ENCODE measurements around the gene C3. TPM values are rescaled to one million over a fixed set of nuclear protein-coding genes. Genes with fewer than 3 reads are reported as not detected.

Gene C3
- total RNA-seq, 1 experiment from 2014 or later, result 5.0 TPM

GRCh38 chr19:6718741-6719539, 1.5 kb downstream of the C3 start:
- Histone ChIP-seq H3K9me3 (ENCODE audit: control insufficient read depth, insufficient read depth, low read depth, low read length) (no peaks in the 10 kb centered on the region), H3K4me1 (ENCODE audit: control insufficient read depth, insufficient read depth, low read length) (no peaks in the 10 kb centered on the region), H3K27me3 (ENCODE audit: control insufficient read depth, insufficient read depth, low read length) (no peaks in the 10 kb centered on the region), H3K36me3 (ENCODE audit: control insufficient read depth, insufficient read depth, low read length) (no peaks in the 10 kb centered on the region), H3K27ac (ENCODE audit: low read length) (no peak overlapping the region), H3K4me3 (ENCODE audit: low read depth in 2 of 2, low read length in 2 of 2) (no peak overlapping the region)
- in situ Hi-C loops (cut with HindIII; ENCODE audit: low pct_unique_long_range_greater_than_20kb, low sequenced_read_pairs), result no loop called here
- ChIA-PET CTCF (interaction anchor here (0.7 kb wide), 1 partner anchor 78 kb away, joined by 17 read pairs; no protein-coding TSS in a partner anchor), POLR2A (no interaction called here)
- intact Hi-C loops (cut with micrococcal nuclease; ENCODE audit: unreplicated experiment), result no loop called here
- TF ChIP-seq POLR2AphosphoS5 (IDR thresholded peaks at IDR 0.05; ENCODE audit: low read depth, low read length), result no peak
- TF ChIP-seq TCF7L2 (IDR thresholded peaks at IDR 0.05; ENCODE audit: low read depth, low read length), result no peak
- no peak for TF ChIP-seq REST (IDR thresholded peaks at IDR 0.05; ENCODE audit: insufficient read depth in 1 of 2, low read depth in 2 of 2, low read length in 1 of 2)
- TF ChIP-seq SIN3A (IDR thresholded peaks at IDR 0.05; ENCODE audit: borderline replicate concordance, insufficient read depth, low read depth, low read length), result no peak
- no peak for TF ChIP-seq CTCF (IDR thresholded peaks at IDR 0.05)
- ATAC-seq (peak; percentile 40), DNase-seq (ENCODE audit: low read depth, low spot score) (no peak)
- no TSS peak for BruUV-seq (replicated peaks)

GRCh38 chr19:6718111-6718740, 2.2 kb downstream of the C3 start:
- DNase-seq (ENCODE audit: low read depth, low spot score) (no peak), ATAC-seq (no peak)
- Histone ChIP-seq H3K27me3 (ENCODE audit: control insufficient read depth, insufficient read depth, low read length) (no peaks in the 10 kb centered on the region), H3K36me3 (ENCODE audit: control insufficient read depth, insufficient read depth, low read length) (no peaks in the 10 kb centered on the region), H3K27ac (ENCODE audit: low read length) (no peak overlapping the region), H3K4me3 (ENCODE audit: low read depth in 2 of 2, low read length in 2 of 2) (no peak overlapping the region), H3K4me1 (ENCODE audit: control insufficient read depth, insufficient read depth, low read length) (no peaks in the 10 kb centered on the region), H3K9me3 (ENCODE audit: control insufficient read depth, insufficient read depth, low read depth, low read length) (no peaks in the 10 kb centered on the region)
- ChIA-PET CTCF (interaction anchor here (0.7 kb wide), 1 partner anchor 77 kb away, joined by 17 read pairs; no protein-coding TSS in a partner anchor), POLR2A (no interaction called here)
- in situ Hi-C loops (cut with HindIII; ENCODE audit: low pct_unique_long_range_greater_than_20kb, low sequenced_read_pairs), result no loop called here
- TF ChIP-seq POLR2AphosphoS5 (IDR thresholded peaks at IDR 0.05; ENCODE audit: low read depth, low read length) (no peak), REST (IDR thresholded peaks at IDR 0.05; ENCODE audit: insufficient read depth in 1 of 2, low read depth in 2 of 2, low read length in 1 of 2) (no peak), TCF7L2 (IDR thresholded peaks at IDR 0.05; ENCODE audit: low read depth, low read length) (no peak), CTCF (IDR thresholded peaks at IDR 0.05) (no peak), SIN3A (IDR thresholded peaks at IDR 0.05; ENCODE audit: borderline replicate concordance, insufficient read depth, low read depth, low read length) (no peak)
- intact Hi-C loops (cut with micrococcal nuclease; ENCODE audit: unreplicated experiment), result no loop called here
- no TSS peak for BruUV-seq (replicated peaks)

Data from Panc1 (cell line).